Parathyroid adenoma (tissue), 2 donors: ENCODE data around the gene DUSP2.

ENCODE experiments used
- H2AFZ ChIP-seq: fragments of 300-600 bp; sonication (generic); one replicate; pipeline ENCODE4 v1.7.0; 2017; ENCODE audit warnings: antibody characterized with exemption, mild to moderate bottlenecking
- H3K27ac ChIP-seq: fragments of 300-600 bp; sonication (generic); one replicate; pipeline ENCODE4 v1.7.0; 2017
- H3K27me3 ChIP-seq: fragments of 300-600 bp; sonication (generic); one replicate; pipeline ENCODE4 v1.7.0; 2017; ENCODE audit warnings: low read length; ENCODE audit not compliant: control insufficient read depth, insufficient read depth
- H3K36me3 ChIP-seq: fragments of 300-600 bp; sonication (generic); one replicate; pipeline ENCODE4 v1.7.0; 2017; ENCODE audit warnings: low read length; ENCODE audit not compliant: control insufficient read depth, insufficient read depth
- H3K4me1 ChIP-seq: fragments of 300-600 bp; sonication (generic); one replicate; pipeline ENCODE4 v1.7.0; 2017; ENCODE audit warnings: control low read depth
- H3K4me2 ChIP-seq: fragments of 300-600 bp; sonication (generic); one replicate; pipeline ENCODE4 v1.7.0; 2017; ENCODE audit warnings: low read length
- H3K4me3 ChIP-seq: fragments of 300-600 bp; sonication (generic); one replicate; pipeline ENCODE4 v1.7.0; 2017; ENCODE audit warnings: low read depth, low read length
- H3K79me2 ChIP-seq: fragments of 300-600 bp; sonication (generic); one replicate; pipeline ENCODE4 v1.7.0; 2017; ENCODE audit warnings: control low read depth
- H3K9ac ChIP-seq: fragments of 300-600 bp; sonication (generic); one replicate; pipeline ENCODE4 v1.7.0; 2017; ENCODE audit warnings: mild to moderate bottlenecking
- H3K9me3 ChIP-seq: fragments of 300-600 bp; sonication (generic); one replicate; pipeline ENCODE4 v1.7.0; 2017; ENCODE audit warnings: low read length; ENCODE audit not compliant: control insufficient read depth
- CTCF ChIP-seq: fragments of 300-600 bp; sonication (generic); IDR thresholded peaks from one replicate; pipeline ENCODE4 v1.7.0; 2017; ENCODE audit warnings: antibody characterized with exemption, mild to moderate bottlenecking
- donor health status: primary hyperparathyroidism.

Gene DUSP2

GRCh38 chr2:96138179-96139145, 6.8 kb downstream of the DUSP2 start, which contains the start of gene ASTL:
Gene ASTL, minus strand, starts transcription at chr2:96138502. Its CDS starts 66 bp downstream, at chr2:96138436.
- Histone ChIP-seq H3K4me2 (peak within 1 kb of the TSS; percentile 59), H3K27ac (no peak within 1 kb of the TSS), H3K4me3 (peak within 1 kb of the TSS; percentile 2), H3K9ac (no peak within 1 kb of the TSS), H3K27me3 (no peaks in the 10 kb centered on the region), H3K36me3 (no peaks in the 10 kb centered on the region), H3K4me1 (no peaks in the 10 kb centered on the region), H3K9me3 (no peaks in the 10 kb centered on the region), H2AFZ (peak within 1 kb of the TSS; percentile 84), H3K79me2 (no peaks in the 10 kb centered on the region)
- TF ChIP-seq CTCF: peak; percentile 74

- no peak overlapping the region for H3K4me2 ChIP-seq
- H2AFZ ChIP-seq: no peak overlapping the region
- no peaks in the 10 kb centered on the region for H3K36me3 ChIP-seq
- TF ChIP-seq CTCF: no peak
- H3K9me3 ChIP-seq: no peaks in the 10 kb centered on the region
- H3K4me1 ChIP-seq: no peaks in the 10 kb centered on the region
- H3K27me3 ChIP-seq: no peaks in the 10 kb centered on the region
- no peak overlapping the region for H3K4me3 ChIP-seq
- H3K27ac ChIP-seq: no peak overlapping the region
- no peak overlapping the region for H3K9ac ChIP-seq
- H3K79me2 ChIP-seq: no peaks in the 10 kb centered on the region
These were observed 7.7 kb downstream of the DUSP2 start for GRCh38 chr2:96137321-96138178.

- Histone ChIP-seq H2AFZ (no peak overlapping the region), H3K36me3 (no peaks in the 10 kb centered on the region), H3K27me3 (no peaks in the 10 kb centered on the region), H3K4me2 (no peak overlapping the region), H3K9me3 (no peaks in the 10 kb centered on the region), H3K79me2 (no peaks in the 10 kb centered on the region), H3K27ac (no peak overlapping the region), H3K9ac (no peak overlapping the region), H3K4me3 (no peak overlapping the region), H3K4me1 (no peaks in the 10 kb centered on the region)
- TF ChIP-seq CTCF: no peak
These were observed 9.0 kb downstream of the DUSP2 start for GRCh38 chr2:96136129-96136720.

GRCh38 chr2:96135621-96136020, 9.6 kb downstream of the DUSP2 start:
- no peaks in the 10 kb centered on the region for H3K27me3 ChIP-seq
- no peak overlapping the region for H3K4me2 ChIP-seq
- no peak overlapping the region for H3K4me3 ChIP-seq
- no peak overlapping the region for H3K9ac ChIP-seq
- no peak overlapping the region for H3K27ac ChIP-seq
- no peaks in the 10 kb centered on the region for H3K79me2 ChIP-seq
- no peak overlapping the region for H2AFZ ChIP-seq
- H3K36me3 ChIP-seq: no peaks in the 10 kb centered on the region
- no peak for TF ChIP-seq CTCF
- H3K4me1 ChIP-seq: no peaks in the 10 kb centered on the region
- H3K9me3 ChIP-seq: no peaks in the 10 kb centered on the region
